Measurements from ENCODE around the gene MTA1. TPM values are rescaled to one million over a fixed set of nuclear protein-coding genes. Genes with fewer than 3 reads are reported as not detected.

The MTA1 gene
- total and polyA plus RNA-seq, 7 donors: 22.6 to 48.6 (median 41.1) TPM

- 88 to 92% (median 88%) methylated on average over 13 of the region's 13 CpGs for WGBS, 3 donors
- Histone ChIP-seq H3K27me3 (ENCODE audit: insufficient read depth in 3 of 3, low read length in 2 of 3) (no peaks in the 10 kb centered on the region), H3K27ac (no peak overlapping the region), H3K4me3 (no peak overlapping the region), H3K36me3 (ENCODE audit: insufficient read depth in 1 of 2, low read depth in 1 of 2) (no peaks in the 10 kb centered on the region), H3K9me3 (no peaks in the 10 kb centered on the region), H3K4me1 (no peaks in the 10 kb centered on the region)
- intact Hi-C loops (cut with DNase I): no loop called here
- DNase-seq (peak in 1 of 2 donors; percentile 13), ATAC-seq (no peak)
- no peak for TF ChIP-seq CTCF (IDR thresholded peaks at IDR 0.05)
Observed at GRCh38 chr14:105501504-105502291, 82.1 kb downstream of the MTA1 start.

- ATAC-seq (no peak), DNase-seq (peak in 1 of 2 donors; percentile 39)
- H3K27me3 ChIP-seq (ENCODE audit: insufficient read depth in 3 of 3, low read length in 2 of 3): no peaks in the 10 kb centered on the region
- no peaks in the 10 kb centered on the region for H3K4me1 ChIP-seq
- 84 to 86% (median 85%) methylated on average over 17 to 18 of the region's 18 CpGs for WGBS, 3 donors
- H3K4me3 ChIP-seq: no peak overlapping the region
- intact Hi-C loops (cut with DNase I): no loop called here
- H3K27ac ChIP-seq: no peak overlapping the region
- H3K36me3 ChIP-seq (ENCODE audit: insufficient read depth in 1 of 2, low read depth in 1 of 2): no peaks in the 10 kb centered on the region
- no peaks in the 10 kb centered on the region for H3K9me3 ChIP-seq
- TF ChIP-seq CTCF (IDR thresholded peaks at IDR 0.05): no peak
Observed at GRCh38 chr14:105502446-105503295, 83.0 kb downstream of the MTA1 start.

- ATAC-seq: no peak
- intact Hi-C loops (cut with DNase I): no loop called here
- Histone ChIP-seq H3K36me3 (ENCODE audit: insufficient read depth in 1 of 2, low read depth in 1 of 2) (no peaks in the 10 kb centered on the region), H3K9me3 (no peaks in the 10 kb centered on the region), H3K27ac (no peak overlapping the region), H3K4me3 (no peak overlapping the region), H3K27me3 (ENCODE audit: insufficient read depth in 3 of 3, low read length in 2 of 3) (no peaks in the 10 kb centered on the region), H3K4me1 (no peaks in the 10 kb centered on the region)
- TF ChIP-seq CTCF (IDR thresholded peaks at IDR 0.05): no peak
- 87 to 91% (median 90%) methylated on average over 7 of the region's 7 CpGs for WGBS, 3 donors
- DNase-seq: peak in 1 of 2 donors; percentile 28
Observed at GRCh38 chr14:105503296-105503640, 83.6 kb downstream of the MTA1 start.

GRCh38 chr14:105503935-105504692, 84.5 kb downstream of the MTA1 start:
- ATAC-seq: no peak

More at GRCh38 chr14:105503935-105504692, 84.5 kb downstream of the MTA1 start:
- Histone ChIP-seq H3K9me3 (no peaks in the 10 kb centered on the region), H3K4me1 (no peaks in the 10 kb centered on the region), H3K27me3 (ENCODE audit: insufficient read depth in 3 of 3, low read length in 2 of 3) (no peaks in the 10 kb centered on the region), H3K27ac (no peak overlapping the region), H3K4me3 (no peak overlapping the region), H3K36me3 (ENCODE audit: insufficient read depth in 1 of 2, low read depth in 1 of 2) (no peaks in the 10 kb centered on the region)
- TF ChIP-seq CTCF (IDR thresholded peaks at IDR 0.05): no peak
- DNase-seq: peak in 1 of 2 donors; percentile 46
- intact Hi-C loops (cut with DNase I): no loop called here
- 69 to 82% (median 76%) methylated on average over 24 to 29 of the region's 29 CpGs for WGBS, 3 donors

All from psoas muscle (tissue), 8 donors.